Subcutaneous adipose tissue (tissue), 4 donors: ENCODE data around the gene XRCC5. TPM values are rescaled to one million over a fixed set of nuclear protein-coding genes. Genes with fewer than 3 reads are reported as not detected.

ENCODE experiments used
- total RNA-seq, 4 donors: library from RNA; depleted of rRNA; stranded (reverse); fragments of >200 nt; gene quantifications; one replicate each; pipeline ENCODE4 v1.1.0, GENCODE V29; 2016
- TF ChIP-seq, protein P1 (sequence below): fragments of 450-650 bp; IDR thresholded peaks from one replicate; pipeline ENCODE4 v1.5.1; 2016; ENCODE audit warnings: low read depth, mild to moderate bottlenecking, control low read depth, antibody characterized with exemption, moderate library complexity

XRCC5 gene
- total RNA-seq, 4 donors from 2014 or later: 113 to 171 (median 132) TPM

DNA sequence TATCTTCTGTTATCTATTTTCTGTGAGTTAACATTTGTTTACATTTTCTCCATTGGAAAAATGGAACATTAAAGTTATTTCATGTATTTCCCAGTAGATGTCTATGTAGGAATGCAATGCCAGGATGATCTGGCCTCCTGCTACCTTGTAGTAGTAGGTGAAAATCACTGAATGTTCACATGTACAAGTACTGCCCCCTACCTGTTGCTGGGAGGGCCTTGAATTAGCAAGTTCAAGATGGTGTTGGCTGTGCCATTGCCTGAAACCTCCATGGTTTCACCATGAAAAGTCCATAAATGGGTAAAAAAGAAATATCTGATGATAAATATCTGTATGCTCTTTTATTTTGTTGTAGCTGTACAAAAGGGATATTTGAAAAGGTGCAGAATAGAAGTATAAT, 30.7 kb downstream of the XRCC5 start:
- TF ChIP-seq, protein P1, sequence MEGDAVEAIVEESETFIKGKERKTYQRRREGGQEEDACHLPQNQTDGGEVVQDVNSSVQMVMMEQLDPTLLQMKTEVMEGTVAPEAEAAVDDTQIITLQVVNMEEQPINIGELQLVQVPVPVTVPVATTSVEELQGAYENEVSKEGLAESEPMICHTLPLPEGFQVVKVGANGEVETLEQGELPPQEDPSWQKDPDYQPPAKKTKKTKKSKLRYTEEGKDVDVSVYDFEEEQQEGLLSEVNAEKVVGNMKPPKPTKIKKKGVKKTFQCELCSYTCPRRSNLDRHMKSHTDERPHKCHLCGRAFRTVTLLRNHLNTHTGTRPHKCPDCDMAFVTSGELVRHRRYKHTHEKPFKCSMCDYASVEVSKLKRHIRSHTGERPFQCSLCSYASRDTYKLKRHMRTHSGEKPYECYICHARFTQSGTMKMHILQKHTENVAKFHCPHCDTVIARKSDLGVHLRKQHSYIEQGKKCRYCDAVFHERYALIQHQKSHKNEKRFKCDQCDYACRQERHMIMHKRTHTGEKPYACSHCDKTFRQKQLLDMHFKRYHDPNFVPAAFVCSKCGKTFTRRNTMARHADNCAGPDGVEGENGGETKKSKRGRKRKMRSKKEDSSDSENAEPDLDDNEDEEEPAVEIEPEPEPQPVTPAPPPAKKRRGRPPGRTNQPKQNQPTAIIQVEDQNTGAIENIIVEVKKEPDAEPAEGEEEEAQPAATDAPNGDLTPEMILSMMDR: no peak

DNA sequence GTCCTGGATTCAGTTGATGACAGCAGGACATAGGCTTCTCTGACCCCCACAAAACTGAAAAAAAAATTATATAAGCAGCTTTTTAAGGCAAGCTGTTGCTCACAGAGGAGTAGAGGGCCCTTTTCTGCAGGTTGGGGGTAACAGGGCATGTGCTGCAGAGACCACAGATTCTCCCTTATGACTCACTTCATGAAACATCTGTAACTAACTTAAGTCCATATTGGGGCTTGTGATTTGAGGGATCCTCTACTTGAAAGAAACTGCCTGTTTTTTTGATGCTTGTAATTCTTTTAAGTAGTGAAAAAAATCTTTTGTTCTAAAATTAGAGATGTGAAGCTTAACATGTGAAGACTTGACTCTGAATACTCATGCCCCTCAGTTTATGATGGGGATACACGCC, 33.4 kb downstream of the XRCC5 start:
- TF ChIP-seq, protein P1: no peak

DNA sequence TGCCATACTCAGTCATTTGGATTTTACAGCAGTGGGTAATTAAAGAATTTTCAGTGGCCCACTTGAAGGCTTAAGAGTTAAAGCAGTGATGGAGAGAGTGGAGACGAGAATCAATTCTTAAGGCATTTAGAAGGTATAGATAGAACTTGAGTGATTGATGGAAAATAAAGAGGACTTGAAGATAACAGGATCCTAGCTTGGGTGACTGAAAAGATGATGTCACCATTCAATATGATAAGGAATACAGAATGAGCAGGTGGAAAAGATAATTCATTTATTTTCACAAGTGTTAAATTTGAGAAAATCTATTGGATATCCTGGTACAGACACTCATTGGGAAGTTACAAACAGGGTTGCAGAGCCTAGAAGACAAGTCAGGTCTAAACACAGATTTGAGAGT, 35.2 kb downstream of the XRCC5 start:
- TF ChIP-seq, protein P1: no peak

DNA sequence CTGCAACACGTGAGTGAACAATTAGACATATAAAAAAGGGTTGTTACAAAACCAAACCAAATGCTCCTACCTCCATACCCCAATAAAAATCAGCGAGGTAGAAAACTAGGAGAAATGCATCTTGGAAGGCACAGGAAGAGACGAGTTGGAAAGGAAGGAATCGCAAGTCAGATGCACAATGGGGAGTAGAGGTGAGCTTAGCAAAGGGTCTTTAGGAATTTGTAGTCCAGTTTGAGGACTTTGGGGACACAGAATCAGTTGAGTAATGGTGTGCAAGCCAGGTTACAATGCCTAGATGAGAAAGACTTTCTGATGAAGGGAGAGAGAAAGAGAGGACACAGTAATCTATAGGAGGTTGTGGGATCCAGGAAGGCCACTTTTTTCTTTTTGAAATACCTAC, 35.7 kb downstream of the XRCC5 start:
- TF ChIP-seq, protein P1: no peak

DNA sequence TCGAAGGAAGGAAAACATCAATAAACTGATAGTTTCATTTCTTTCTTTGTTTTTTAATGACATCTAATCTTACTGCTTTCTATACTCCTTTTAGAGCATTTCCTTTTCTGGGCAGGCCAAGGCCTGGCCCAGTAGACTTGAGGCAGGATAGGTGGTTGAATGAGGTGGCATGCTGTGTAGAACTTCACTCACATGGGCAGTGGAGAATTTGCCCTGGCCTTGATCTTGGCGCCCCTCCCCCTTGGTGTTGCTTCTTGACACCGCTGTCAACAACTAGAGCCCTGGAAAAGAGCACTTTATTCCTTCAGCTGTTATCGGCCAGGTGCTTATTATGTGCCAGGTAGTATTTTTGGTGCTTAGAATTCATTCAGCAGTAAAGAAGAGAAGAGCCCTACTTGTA, 37.4 kb downstream of the XRCC5 start:
- TF ChIP-seq, protein P1: no peak

DNA sequence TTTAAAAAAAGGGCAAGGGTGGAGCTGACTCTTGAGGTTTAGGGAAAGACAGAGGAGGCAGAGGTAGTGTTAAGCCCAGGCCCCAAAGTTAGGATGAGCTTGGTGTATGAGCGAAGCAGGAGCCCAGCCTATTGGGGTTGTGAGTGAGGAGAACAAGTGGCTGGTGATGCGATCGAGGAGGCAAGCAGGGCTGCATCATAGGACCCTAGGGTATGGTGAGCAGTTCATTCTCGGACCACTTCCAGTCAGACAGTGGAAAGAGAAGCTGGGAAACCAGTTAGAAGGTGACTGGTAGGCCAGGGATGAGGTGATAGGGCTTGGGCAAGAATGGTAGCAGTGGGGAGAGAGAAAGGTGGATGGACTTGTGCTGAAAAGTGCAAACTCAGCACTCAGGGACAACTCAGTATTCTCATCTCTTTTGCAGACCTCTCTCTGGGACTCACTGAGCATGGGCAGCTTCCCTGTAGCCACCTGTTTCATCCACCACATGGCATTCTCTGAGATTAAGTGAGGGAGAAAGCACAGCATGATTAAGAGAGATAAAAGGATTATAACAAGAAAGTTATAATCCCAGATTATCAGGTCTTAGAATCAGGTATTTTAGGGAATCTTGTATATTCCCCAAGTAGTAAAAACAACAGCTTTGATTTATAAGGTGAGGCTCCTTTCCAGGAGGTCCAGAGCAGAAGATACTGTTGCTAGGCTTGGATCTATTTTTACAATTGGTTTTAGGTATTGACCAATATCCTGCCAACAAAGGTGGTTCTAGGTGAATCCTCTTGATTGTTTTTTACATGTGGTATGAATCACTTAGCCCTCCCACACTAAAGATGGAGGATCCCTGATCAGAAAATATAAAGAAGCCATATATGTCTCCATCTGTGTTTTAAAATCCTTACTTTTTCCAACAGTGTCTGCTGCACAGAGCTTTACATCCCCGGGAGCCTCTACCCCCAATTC, 38.3 kb downstream of the XRCC5 start:
- TF ChIP-seq, protein P1: no peak

DNA sequence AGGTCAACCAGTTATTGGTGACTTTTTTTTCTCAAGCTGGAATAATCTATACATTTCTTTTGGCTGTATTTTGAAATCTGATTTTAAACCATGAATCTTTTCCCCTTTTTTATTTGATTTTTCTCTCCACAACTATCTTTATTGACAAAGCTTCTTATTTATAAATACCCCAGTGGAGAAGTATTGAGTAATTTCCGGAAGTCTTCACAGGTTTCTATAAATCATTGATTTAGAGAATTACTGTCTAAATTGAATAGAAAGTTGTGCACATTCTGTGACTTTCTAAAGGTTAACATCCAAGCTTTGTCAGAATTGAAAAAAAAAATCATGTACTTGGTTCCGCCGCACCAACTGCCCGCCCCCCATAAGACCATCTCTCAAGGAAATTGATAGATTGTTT, 39.8 kb downstream of the XRCC5 start:
- TF ChIP-seq, protein P1: no peak
